ENCODE data around the gene MBLAC2. TPM values are rescaled to one million over a fixed set of nuclear protein-coding genes. Genes with fewer than 3 reads are reported as not detected.

Gene MBLAC2
- total and polyA plus RNA-seq, 2 experiments from 2014 or later, result 4.3 to 8.1 TPM

DNA sequence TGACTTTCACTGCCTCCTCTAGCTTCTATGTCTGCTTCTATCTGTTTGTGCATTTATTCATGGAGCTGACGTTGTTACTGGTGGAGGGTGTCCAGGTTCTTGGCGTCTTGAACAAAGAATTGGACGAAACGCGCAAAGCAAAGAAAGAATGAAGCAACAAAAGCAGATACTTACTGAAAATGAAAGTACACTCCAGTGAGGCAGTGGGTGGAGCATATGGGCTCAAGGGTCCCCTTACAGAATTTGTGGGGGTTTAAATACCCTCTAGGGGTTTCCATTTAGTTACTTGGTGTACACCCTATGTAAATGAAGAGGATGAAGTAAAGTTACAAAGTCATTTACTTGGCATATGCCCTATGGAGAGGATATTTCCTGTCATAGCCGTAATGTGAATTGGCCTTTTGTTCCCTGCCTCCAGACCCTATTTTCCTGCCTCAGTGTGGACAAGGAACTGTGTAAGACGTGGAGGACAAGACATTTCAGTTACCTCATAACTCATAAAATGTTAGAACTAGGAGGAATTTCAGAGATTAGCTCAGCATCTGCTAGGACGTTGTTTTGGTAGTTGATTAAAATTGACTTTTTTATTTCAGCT is 3.1 kb upstream of the MBLAC2 start:
- DNase-seq (ENCODE audit: low spot score) (no peak), ATAC-seq (no peak)
- peaks cover 22% of the 10 kb centered on the region for H3F3A ChIP-seq (replicated peaks; ENCODE audit: low read depth)
- H3K9me2 ChIP-seq (ENCODE audit: insufficient read depth), result no peaks in the 10 kb centered on the region
- H2AFZ ChIP-seq, result no peak overlapping the region
- H3K4me3 Mint-ChIP-seq, result peak overlapping the region; percentile 97
- H3K36me3 Mint-ChIP-seq (ENCODE audit: low read depth), result peaks cover 48% of the 10 kb centered on the region
- peaks cover 40% of the 10 kb centered on the region for H3K4me1 ChIP-seq (ENCODE audit: insufficient read depth)
- H4K20me1 ChIP-seq (replicated peaks; ENCODE audit: insufficient read depth), result no peaks in the 10 kb centered on the region
- peaks cover 15% of the 10 kb centered on the region for H3K27me3 Mint-ChIP-seq (ENCODE audit: insufficient read depth, low read depth, poor library complexity)
- H3K79me2 ChIP-seq (replicated peaks; ENCODE audit: insufficient read depth), result peaks cover 71% of the 10 kb centered on the region
- H3K27me3 ChIP-seq (ENCODE audit: insufficient read depth), result no peaks in the 10 kb centered on the region
- peak overlapping the region; percentile 85 for H3K27ac ChIP-seq (ENCODE audit: low read depth)
- H3K9me3 Mint-ChIP-seq, result no peaks in the 10 kb centered on the region; the same call in 2 of the 3 replicates
- H3K4me2 ChIP-seq, result peak overlapping the region; percentile 79
- peaks cover 57% of the 10 kb centered on the region for H3K4me1 Mint-ChIP-seq
- H3K4me3 ChIP-seq, result peak overlapping the region; percentile 83
- no peaks in the 10 kb centered on the region for H3K36me3 ChIP-seq (ENCODE audit: insufficient read depth)
- TF ChIP-seq POLR2AphosphoS5 (IDR thresholded peaks at IDR 0.05; ENCODE audit: low read depth) (no peak), NANOG (IDR thresholded peaks at IDR 0.05; ENCODE audit: borderline replicate concordance) (no peak), JUNB (IDR thresholded peaks at IDR 0.05; ENCODE audit: unreplicated experiment) (no peak), CREB1 (CRISPR knock-in tag; IDR thresholded peaks at IDR 0.05; ENCODE audit: low read depth) (no peak), ZNF331 (CRISPR knock-in tag; IDR thresholded peaks at IDR 0.05; ENCODE audit: low read depth) (no peak), STAT1 (IDR thresholded peaks at IDR 0.05; ENCODE audit: unreplicated experiment) (no peak), ZNF114 (CRISPR knock-in tag; IDR thresholded peaks at IDR 0.05) (no peak)
- TF ChIP-seq, protein P1, sequence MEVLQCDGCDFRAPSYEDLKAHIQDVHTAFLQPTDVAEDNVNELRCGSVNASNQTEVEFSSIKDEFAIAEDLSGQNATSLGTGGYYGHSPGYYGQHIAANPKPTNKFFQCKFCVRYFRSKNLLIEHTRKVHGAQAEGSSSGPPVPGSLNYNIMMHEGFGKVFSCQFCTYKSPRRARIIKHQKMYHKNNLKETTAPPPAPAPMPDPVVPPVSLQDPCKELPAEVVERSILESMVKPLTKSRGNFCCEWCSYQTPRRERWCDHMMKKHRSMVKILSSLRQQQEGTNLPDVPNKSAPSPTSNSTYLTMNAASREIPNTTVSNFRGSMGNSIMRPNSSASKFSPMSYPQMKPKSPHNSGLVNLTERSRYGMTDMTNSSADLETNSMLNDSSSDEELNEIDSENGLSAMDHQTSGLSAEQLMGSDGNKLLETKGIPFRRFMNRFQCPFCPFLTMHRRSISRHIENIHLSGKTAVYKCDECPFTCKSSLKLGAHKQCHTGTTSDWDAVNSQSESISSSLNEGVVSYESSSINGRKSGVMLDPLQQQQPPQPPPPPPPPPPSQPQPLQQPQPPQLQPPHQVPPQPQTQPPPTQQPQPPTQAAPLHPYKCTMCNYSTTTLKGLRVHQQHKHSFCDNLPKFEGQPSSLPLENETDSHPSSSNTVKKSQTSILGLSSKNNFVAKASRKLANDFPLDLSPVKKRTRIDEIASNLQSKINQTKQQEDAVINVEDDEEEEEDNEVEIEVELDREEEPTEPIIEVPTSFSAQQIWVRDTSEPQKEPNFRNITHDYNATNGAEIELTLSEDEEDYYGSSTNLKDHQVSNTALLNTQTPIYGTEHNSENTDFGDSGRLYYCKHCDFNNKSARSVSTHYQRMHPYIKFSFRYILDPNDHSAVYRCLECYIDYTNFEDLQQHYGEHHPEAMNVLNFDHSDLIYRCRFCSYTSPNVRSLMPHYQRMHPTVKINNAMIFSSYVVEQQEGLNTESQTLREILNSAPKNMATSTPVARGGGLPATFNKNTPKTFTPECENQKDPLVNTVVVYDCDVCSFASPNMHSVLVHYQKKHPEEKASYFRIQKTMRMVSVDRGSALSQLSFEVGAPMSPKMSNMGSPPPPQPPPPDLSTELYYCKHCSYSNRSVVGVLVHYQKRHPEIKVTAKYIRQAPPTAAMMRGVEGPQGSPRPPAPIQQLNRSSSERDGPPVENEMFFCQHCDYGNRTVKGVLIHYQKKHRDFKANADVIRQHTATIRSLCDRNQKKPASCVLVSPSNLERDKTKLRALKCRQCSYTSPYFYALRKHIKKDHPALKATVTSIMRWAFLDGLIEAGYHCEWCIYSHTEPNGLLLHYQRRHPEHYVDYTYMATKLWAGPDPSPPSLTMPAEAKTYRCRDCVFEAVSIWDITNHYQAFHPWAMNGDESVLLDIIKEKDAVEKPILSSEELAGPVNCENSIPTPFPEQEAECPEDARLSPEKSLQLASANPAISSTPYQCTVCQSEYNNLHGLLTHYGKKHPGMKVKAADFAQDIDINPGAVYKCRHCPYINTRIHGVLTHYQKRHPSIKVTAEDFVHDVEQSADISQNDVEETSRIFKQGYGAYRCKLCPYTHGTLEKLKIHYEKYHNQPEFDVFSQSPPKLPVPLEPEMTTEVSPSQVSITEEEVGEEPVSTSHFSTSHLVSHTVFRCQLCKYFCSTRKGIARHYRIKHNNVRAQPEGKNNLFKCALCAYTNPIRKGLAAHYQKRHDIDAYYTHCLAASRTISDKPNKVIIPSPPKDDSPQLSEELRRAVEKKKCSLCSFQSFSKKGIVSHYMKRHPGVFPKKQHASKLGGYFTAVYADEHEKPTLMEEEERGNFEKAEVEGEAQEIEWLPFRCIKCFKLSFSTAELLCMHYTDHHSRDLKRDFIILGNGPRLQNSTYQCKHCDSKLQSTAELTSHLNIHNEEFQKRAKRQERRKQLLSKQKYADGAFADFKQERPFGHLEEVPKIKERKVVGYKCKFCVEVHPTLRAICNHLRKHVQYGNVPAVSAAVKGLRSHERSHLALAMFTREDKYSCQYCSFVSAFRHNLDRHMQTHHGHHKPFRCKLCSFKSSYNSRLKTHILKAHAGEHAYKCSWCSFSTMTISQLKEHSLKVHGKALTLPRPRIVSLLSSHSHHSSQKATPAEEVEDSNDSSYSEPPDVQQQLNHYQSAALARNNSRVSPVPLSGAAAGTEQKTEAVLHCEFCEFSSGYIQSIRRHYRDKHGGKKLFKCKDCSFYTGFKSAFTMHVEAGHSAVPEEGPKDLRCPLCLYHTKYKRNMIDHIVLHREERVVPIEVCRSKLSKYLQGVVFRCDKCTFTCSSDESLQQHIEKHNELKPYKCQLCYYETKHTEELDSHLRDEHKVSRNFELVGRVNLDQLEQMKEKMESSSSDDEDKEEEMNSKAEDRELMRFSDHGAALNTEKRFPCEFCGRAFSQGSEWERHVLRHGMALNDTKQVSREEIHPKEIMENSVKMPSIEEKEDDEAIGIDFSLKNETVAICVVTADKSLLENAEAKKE (CRISPR knock-in tag; IDR thresholded peaks at IDR 0.05), result no peak
- TF ChIP-seq, protein P2, sequence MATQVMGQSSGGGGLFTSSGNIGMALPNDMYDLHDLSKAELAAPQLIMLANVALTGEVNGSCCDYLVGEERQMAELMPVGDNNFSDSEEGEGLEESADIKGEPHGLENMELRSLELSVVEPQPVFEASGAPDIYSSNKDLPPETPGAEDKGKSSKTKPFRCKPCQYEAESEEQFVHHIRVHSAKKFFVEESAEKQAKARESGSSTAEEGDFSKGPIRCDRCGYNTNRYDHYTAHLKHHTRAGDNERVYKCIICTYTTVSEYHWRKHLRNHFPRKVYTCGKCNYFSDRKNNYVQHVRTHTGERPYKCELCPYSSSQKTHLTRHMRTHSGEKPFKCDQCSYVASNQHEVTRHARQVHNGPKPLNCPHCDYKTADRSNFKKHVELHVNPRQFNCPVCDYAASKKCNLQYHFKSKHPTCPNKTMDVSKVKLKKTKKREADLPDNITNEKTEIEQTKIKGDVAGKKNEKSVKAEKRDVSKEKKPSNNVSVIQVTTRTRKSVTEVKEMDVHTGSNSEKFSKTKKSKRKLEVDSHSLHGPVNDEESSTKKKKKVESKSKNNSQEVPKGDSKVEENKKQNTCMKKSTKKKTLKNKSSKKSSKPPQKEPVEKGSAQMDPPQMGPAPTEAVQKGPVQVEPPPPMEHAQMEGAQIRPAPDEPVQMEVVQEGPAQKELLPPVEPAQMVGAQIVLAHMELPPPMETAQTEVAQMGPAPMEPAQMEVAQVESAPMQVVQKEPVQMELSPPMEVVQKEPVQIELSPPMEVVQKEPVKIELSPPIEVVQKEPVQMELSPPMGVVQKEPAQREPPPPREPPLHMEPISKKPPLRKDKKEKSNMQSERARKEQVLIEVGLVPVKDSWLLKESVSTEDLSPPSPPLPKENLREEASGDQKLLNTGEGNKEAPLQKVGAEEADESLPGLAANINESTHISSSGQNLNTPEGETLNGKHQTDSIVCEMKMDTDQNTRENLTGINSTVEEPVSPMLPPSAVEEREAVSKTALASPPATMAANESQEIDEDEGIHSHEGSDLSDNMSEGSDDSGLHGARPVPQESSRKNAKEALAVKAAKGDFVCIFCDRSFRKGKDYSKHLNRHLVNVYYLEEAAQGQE (IDR thresholded peaks at IDR 0.05; ENCODE audit: unreplicated experiment), result no peak
- TF ChIP-seq, protein P3, sequence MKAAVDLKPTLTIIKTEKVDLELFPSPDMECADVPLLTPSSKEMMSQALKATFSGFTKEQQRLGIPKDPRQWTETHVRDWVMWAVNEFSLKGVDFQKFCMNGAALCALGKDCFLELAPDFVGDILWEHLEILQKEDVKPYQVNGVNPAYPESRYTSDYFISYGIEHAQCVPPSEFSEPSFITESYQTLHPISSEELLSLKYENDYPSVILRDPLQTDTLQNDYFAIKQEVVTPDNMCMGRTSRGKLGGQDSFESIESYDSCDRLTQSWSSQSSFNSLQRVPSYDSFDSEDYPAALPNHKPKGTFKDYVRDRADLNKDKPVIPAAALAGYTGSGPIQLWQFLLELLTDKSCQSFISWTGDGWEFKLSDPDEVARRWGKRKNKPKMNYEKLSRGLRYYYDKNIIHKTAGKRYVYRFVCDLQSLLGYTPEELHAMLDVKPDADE (IDR thresholded peaks at IDR 0.05), result no peak
- peak overlapping the region; percentile 77 for H3K27ac Mint-ChIP-seq

Data from GM23338 (cell line).